ENCODE measurements around the gene VIL1. TPM values are rescaled to one million over a fixed set of nuclear protein-coding genes. Genes with fewer than 3 reads are reported as not detected.

VIL1 gene
- total and polyA plus RNA-seq, 2 of the 13 experiments (the other 11 are each of a cell fraction or from before 2014, with no cell fraction given): 287 to 301 TPM

DNA sequence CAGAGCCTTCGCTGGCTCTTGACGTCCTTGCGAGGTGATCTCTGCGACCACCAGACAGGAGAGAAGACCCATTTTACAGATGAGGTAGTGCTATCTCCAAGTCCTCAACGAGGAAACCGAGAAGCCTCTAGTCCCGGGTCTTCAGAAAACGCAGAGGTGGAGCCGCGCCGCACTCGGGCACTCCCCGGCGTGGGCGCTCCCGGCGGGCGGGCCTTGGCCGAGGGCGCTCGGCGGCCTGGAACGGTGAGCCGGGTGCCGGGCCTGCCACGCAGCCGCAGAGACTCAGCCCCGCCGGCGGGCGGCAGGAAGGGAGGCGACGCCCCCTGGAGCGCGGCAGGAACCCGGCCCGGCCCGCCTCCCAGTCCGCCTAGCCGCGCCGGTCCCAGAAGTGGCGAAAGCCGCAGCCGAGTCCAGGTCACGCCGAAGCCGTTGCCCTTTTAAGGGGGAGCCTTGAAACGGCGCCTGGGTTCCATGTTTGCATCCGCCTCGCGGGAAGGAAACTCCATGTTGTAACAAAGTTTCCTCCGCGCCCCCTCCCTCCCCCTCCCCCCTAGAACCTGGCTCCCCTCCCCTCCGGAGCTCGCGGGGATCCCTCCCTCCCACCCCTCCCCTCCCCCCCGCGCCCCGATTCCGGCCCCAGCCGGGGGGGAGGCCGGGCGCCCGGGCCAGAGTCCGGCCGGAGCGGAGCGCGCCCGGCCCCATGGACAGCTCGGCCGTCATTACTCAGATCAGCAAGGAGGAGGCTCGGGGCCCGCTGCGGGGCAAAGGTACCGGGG lies 19.3 kb upstream of the VIL1 start, which contains the start of gene CTDSP1 (continued):
- TF ChIP-seq, protein P1, sequence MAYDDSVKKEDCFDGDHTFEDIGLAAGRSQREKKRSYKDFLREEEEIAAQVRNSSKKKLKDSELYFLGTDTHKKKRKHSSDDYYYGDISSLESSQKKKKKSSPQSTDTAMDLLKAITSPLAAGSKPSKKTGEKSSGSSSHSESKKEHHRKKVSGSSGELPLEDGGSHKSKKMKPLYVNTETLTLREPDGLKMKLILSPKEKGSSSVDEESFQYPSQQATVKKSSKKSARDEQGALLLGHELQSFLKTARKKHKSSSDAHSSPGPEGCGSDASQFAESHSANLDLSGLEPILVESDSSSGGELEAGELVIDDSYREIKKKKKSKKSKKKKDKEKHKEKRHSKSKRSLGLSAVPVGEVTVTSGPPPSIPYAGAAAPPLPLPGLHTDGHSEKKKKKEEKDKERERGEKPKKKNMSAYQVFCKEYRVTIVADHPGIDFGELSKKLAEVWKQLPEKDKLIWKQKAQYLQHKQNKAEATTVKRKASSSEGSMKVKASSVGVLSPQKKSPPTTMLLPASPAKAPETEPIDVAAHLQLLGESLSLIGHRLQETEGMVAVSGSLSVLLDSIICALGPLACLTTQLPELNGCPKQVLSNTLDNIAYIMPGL (CRISPR knock-in tag; IDR thresholded peaks at IDR 0.05; ENCODE audit: borderline replicate concordance in 1 of 2, low read depth in 1 of 2): peak; percentile 66 to 71; a peak in 1 of 4 replicates
- no peak; the same call in 1 of the 2 replicates for TF ChIP-seq ZNF703 (CRISPR knock-in tag; IDR thresholded peaks at IDR 0.05; ENCODE audit: borderline replicate concordance)
- peak; percentile 100 for TF ChIP-seq PRDM4 (CRISPR knock-in tag; IDR thresholded peaks at IDR 0.05; ENCODE audit: borderline replicate concordance)
- TF ChIP-seq WIZ (CRISPR knock-in tag; IDR thresholded peaks at IDR 0.05): 0 out of 2 replicates have a peak, but pooled peaks have one; percentile 36
- no peak for TF ChIP-seq HNF1A (IDR thresholded peaks at IDR 0.05; ENCODE audit: low read depth)
- TF ChIP-seq HNF1A (CRISPR knock-in tag; IDR thresholded peaks at IDR 0.05; ENCODE audit: borderline replicate concordance): peak; percentile 15; the same call in 1 of the 2 replicates
- no peak for TF ChIP-seq NFRKB (IDR thresholded peaks at IDR 0.05)
- TF ChIP-seq MXI1 (IDR thresholded peaks at IDR 0.05; ENCODE audit: borderline replicate concordance, low read depth, low read length): peak; percentile 61; the same call in 1 of the 3 replicates
- no peak for TF ChIP-seq MTF1 (CRISPR knock-in tag; IDR thresholded peaks at IDR 0.05)
- no peak for TF ChIP-seq ZNF562 (CRISPR knock-in tag; IDR thresholded peaks at IDR 0.05; ENCODE audit: borderline replicate concordance)
- no peak for TF ChIP-seq ZNF878 (CRISPR knock-in tag; IDR thresholded peaks at IDR 0.05)
- TF ChIP-seq RELA (CRISPR knock-in tag; IDR thresholded peaks at IDR 0.05): peak; percentile 64; the same call in 1 of the 2 replicates
- TF ChIP-seq MIER2 (CRISPR knock-in tag; IDR thresholded peaks at IDR 0.05): 0 out of 2 replicates have a peak, but pooled peaks have one; percentile 35
- no peak for TF ChIP-seq MBD4 (IDR thresholded peaks at IDR 0.05; ENCODE audit: borderline replicate concordance, low read length)
- no peak for TF ChIP-seq ZSCAN29 (CRISPR knock-in tag; conservative IDR thresholded peaks at IDR 0.05)
- TF ChIP-seq ATM (IDR thresholded peaks at IDR 0.05; ENCODE audit: borderline replicate concordance): no peak
- no peak for TF ChIP-seq SRSF9 (IDR thresholded peaks at IDR 0.05; ENCODE audit: borderline replicate concordance, insufficient read depth, low read depth, low read length, poor library complexity, severe bottlenecking)
- TF ChIP-seq, protein P2, sequence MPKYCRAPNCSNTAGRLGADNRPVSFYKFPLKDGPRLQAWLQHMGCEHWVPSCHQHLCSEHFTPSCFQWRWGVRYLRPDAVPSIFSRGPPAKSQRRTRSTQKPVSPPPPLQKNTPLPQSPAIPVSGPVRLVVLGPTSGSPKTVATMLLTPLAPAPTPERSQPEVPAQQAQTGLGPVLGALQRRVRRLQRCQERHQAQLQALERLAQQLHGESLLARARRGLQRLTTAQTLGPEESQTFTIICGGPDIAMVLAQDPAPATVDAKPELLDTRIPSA (CRISPR knock-in tag; IDR thresholded peaks at IDR 0.05; ENCODE audit: borderline replicate concordance): no peak
- TF ChIP-seq ZFYVE20 (CRISPR knock-in tag; IDR thresholded peaks at IDR 0.05; ENCODE audit: borderline replicate concordance, low read depth): no peak
- no peak for TF ChIP-seq ZNF75D (CRISPR knock-in tag; IDR thresholded peaks at IDR 0.05; ENCODE audit: borderline replicate concordance)

Data from HepG2 (cell line).